Measurements from ENCODE around the gene PDK3.

Gene PDK3

DNA sequence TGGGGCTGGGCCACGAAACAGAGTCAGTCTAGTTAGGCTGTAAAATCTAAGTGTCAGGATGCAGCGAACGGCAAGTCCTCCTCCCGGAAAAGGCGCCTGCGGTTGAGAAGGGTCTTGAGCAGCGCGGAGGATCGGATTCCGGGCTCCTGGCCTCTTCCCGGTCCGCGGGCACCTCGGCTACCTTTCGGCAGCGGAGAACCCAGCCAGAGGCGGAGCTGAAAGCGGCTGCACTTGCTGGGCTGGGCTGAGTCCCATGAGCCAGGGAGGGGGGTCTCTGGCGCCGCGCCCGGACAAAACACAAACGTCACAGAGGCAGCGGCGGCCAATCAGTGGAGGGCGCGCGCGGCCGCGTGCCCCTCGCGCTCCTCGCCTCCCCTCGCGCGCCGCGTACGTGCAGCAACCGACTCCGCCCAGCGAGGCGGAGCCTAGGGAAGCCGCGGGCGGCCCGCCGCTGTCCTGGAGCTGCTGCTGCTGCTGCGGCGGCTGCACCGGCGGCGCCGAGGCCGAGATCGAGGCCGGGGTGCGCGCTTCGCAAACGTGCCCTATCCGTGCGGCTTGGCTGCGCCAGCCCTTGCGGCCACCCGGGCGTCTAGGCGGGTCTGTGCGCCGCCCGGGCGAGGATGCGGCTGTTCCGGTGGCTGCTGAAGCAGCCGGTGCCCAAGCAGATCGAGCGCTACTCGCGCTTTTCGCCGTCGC lies at the start of gene PDK3:
Gene PDK3 (plus strand): TSS at position 451 of the 696 bp plus-strand sequence. CDS start 170 bp downstream, at position 621.
- Histone ChIP-seq H3K4me1 (peaks cover 0 to 31% (median 0%) of the 10 kb centered on the region in 4 donors), H3K27ac (peak within 1 kb of the TSS; percentile 93 to 98), H3K4me3 (peak within 1 kb of the TSS; percentile 83 to 89), H3K9me3 (no peaks in the 10 kb centered on the region), H3K27me3 (no peaks in the 10 kb centered on the region), H3K36me3 (no peaks in the 10 kb centered on the region)
- intact Hi-C loops (cut with DNase I; ENCODE audit: low total_unique reads): no loop called here
- peak; percentile 84 to 94 for DNase-seq
- TF ChIP-seq, protein P1, sequence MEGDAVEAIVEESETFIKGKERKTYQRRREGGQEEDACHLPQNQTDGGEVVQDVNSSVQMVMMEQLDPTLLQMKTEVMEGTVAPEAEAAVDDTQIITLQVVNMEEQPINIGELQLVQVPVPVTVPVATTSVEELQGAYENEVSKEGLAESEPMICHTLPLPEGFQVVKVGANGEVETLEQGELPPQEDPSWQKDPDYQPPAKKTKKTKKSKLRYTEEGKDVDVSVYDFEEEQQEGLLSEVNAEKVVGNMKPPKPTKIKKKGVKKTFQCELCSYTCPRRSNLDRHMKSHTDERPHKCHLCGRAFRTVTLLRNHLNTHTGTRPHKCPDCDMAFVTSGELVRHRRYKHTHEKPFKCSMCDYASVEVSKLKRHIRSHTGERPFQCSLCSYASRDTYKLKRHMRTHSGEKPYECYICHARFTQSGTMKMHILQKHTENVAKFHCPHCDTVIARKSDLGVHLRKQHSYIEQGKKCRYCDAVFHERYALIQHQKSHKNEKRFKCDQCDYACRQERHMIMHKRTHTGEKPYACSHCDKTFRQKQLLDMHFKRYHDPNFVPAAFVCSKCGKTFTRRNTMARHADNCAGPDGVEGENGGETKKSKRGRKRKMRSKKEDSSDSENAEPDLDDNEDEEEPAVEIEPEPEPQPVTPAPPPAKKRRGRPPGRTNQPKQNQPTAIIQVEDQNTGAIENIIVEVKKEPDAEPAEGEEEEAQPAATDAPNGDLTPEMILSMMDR (IDR thresholded peaks at IDR 0.05): no peak

DNA sequence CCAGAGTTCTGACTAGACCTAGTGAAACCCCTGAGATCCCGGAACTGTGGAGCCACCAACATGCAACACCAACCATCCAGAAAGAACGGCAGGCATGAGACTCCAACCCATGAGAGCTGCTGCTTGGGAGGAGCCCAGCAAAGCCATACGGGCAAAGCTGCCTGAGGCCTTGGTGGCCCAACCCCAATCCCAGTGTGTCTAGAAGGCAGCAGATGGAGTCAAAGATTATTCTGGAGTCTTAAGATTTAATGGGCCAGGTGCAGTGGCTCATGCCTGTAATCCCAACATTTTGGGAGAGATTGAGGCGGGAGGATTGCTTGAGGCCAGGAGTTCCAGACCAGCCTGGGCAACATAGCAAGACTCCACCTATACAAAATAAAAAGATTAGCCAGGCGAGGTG lies 49.2 kb upstream of the PDK3 start:
- Histone ChIP-seq H3K4me3 (no peak overlapping the region), H3K9me3 (no peaks in the 10 kb centered on the region), H3K27me3 (no peaks in the 10 kb centered on the region), H3K27ac (no peak overlapping the region), H3K36me3 (no peaks in the 10 kb centered on the region), H3K4me1 (peaks cover 0 to 29% (median 0%) of the 10 kb centered on the region in 4 donors)
- TF ChIP-seq, protein P1 (IDR thresholded peaks at IDR 0.05): no peak
- intact Hi-C loops (cut with DNase I; ENCODE audit: low total_unique reads): no loop called here
- DNase-seq: no peak

DNA sequence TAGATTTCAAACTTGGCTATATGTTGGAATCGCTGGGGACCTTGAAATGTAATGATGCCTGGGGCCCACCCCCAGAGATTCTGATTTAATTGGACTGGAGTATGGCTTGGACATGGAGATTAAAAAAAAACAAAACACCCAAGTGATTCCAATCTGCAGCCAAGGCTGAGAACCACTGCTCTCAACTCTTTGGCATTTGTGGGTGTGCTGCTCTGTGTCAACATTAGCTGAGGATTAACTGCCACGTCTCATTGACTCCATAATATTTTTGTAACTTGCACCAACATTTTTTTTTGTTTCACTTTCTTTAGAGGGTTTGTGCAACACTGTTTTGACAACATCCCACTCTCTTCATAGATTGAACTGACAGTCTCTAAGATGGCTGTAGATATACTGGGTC lies 41.1 kb upstream of the PDK3 start:
- H3K4me3 ChIP-seq: no peak overlapping the region
- TF ChIP-seq, protein P1 (IDR thresholded peaks at IDR 0.05): no peak
- no peaks in the 10 kb centered on the region for H3K36me3 ChIP-seq
- peaks cover 0 to 48% (median 17%) of the 10 kb centered on the region in 4 donors for H3K4me1 ChIP-seq
- peak overlapping the region; percentile 84 for H3K27ac ChIP-seq
- DNase-seq: no peak
- H3K9me3 ChIP-seq: no peaks in the 10 kb centered on the region
- no peaks in the 10 kb centered on the region for H3K27me3 ChIP-seq
- intact Hi-C loops (cut with DNase I; ENCODE audit: low total_unique reads): no loop called here

DNA sequence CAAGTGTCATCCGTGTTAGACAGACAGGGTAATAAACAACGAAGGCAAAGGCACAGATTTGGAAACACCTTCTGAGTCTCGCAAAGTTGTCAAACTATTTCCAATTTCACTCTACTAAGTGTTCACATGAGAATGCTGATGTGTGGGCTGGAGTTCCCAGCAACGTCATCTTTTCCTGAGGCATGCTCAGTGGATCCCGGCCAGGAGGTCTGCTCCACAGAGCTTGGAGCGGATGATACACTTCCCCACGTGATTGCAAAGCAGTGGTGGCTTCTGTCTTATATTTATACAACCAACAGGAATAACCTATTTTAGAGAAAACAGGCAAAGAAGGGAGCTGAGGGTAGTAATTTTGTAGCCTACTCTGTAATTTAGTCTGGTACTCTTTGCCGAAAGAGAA lies 40.1 kb upstream of the PDK3 start:
- Histone ChIP-seq H3K9me3 (no peaks in the 10 kb centered on the region), H3K27me3 (no peaks in the 10 kb centered on the region), H3K27ac (peak overlapping the region; percentile 84), H3K4me3 (no peak overlapping the region), H3K36me3 (no peaks in the 10 kb centered on the region), H3K4me1 (peaks cover 0 to 48% (median 17%) of the 10 kb centered on the region in 4 donors)
- intact Hi-C loops (cut with DNase I; ENCODE audit: low total_unique reads): no loop called here
- DNase-seq: peak; percentile 78 to 85
- TF ChIP-seq, protein P1 (IDR thresholded peaks at IDR 0.05): no peak

DNA sequence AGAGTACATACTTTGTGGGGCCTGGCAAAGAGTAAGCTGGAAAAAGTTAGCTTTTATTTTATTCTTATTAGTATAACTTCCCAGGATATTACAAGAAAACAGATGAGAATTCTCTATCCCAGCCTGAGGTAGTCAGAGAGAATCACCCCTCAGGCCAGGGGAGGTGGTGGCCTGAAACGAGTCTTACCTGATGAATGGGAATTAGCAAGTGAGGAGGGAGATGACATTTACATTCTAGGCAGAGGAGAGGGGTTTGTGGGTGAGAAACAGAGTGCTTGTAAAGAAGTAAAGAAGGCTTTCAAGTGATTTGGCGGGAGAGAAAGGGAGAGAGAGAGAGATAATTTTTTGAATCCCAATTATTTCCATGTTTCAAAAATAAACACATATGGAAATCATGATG lies 39.3 kb upstream of the PDK3 start:
- no peak for DNase-seq
- Histone ChIP-seq H3K4me1 (peaks cover 0 to 48% (median 17%) of the 10 kb centered on the region in 4 donors), H3K4me3 (no peak overlapping the region), H3K27me3 (no peaks in the 10 kb centered on the region), H3K27ac (peak overlapping the region; percentile 84), H3K9me3 (no peaks in the 10 kb centered on the region), H3K36me3 (no peaks in the 10 kb centered on the region)
- TF ChIP-seq, protein P1 (IDR thresholded peaks at IDR 0.05): no peak
- intact Hi-C loops (cut with DNase I; ENCODE audit: low total_unique reads): no loop called here

All from tibial artery (tissue), 4 donors.